G401.6 (cell line): ENCODE measurements around the gene KLHL6.
"Not testable (repeated sequence)": the region's sequence is repeated elsewhere in the genome, so short reads cannot be mapped to it uniquely, and the experiment has no call there.

ENCODE experiments used
- FAIRE-seq: peaks from 2 replicates; lab custom pipeline; 2012; peaks lifted over from hg19 to GRCh38; lab: Jason Lieb, UNC

Gene KLHL6

GRCh38 chr3:183484431-183485075 is 71.0 kb downstream of the KLHL6 start:
- no peak for FAIRE-seq

- FAIRE-seq, result no peak
These were observed 73.9 kb downstream of the KLHL6 start for GRCh38 chr3:183481582-183481981.

- no peak for FAIRE-seq
These were observed 77.0 kb downstream of the KLHL6 start for GRCh38 chr3:183478501-183478900.

GRCh38 chr3:183477801-183478456 is 77.6 kb downstream of the KLHL6 start:
- FAIRE-seq, result no peak

- not testable (repeated sequence) for FAIRE-seq
These were observed 79.7 kb downstream of the KLHL6 start for GRCh38 chr3:183475764-183476162.

- no peak for FAIRE-seq
These were observed 80.3 kb downstream of the KLHL6 start for GRCh38 chr3:183475016-183475763.

- FAIRE-seq, result no peak
These were observed 81.5 kb downstream of the KLHL6 start for GRCh38 chr3:183473969-183474368.

GRCh38 chr3:183472155-183472554 is 83.4 kb downstream of the KLHL6 start:
- no peak for FAIRE-seq

- FAIRE-seq, result no peak
These were observed 87.1 kb downstream of the KLHL6 start for GRCh38 chr3:183468424-183468823.

- no peak for FAIRE-seq
These were observed 88.9 kb downstream of the KLHL6 start for GRCh38 chr3:183466575-183466974.

GRCh38 chr3:183465710-183466109 is 89.8 kb downstream of the KLHL6 start:
- FAIRE-seq, result not testable (repeated sequence)

GRCh38 chr3:183464480-183464879 is 91.0 kb downstream of the KLHL6 start:
- FAIRE-seq, result no peak

- no peak for FAIRE-seq
These were observed 95.1 kb downstream of the KLHL6 start for GRCh38 chr3:183460081-183461055.

GRCh38 chr3:183455089-183455488 is 100.4 kb downstream of the KLHL6 start:
- no peak for FAIRE-seq

GRCh38 chr3:183454064-183454463 is 101.4 kb downstream of the KLHL6 start:
- no peak for FAIRE-seq

- FAIRE-seq, result no peak
These were observed 105.7 kb downstream of the KLHL6 start for GRCh38 chr3:183449791-183450190.

GRCh38 chr3:183449391-183449790 is 106.1 kb downstream of the KLHL6 start:
- peak; percentile 44 for FAIRE-seq

GRCh38 chr3:183448369-183449128 is 107.0 kb downstream of the KLHL6 start:
- FAIRE-seq, result no peak

- FAIRE-seq, result peak; percentile 96
These were observed 108.1 kb downstream of the KLHL6 start for GRCh38 chr3:183447206-183448001.

GRCh38 chr3:183446838-183447205 is 108.7 kb downstream of the KLHL6 start:
- no peak for FAIRE-seq

GRCh38 chr3:183444748-183445147 is 110.8 kb downstream of the KLHL6 start:
- no peak for FAIRE-seq
